ENCODE measurements around the gene TRIM17.

TRIM17 gene

GRCh38 chr1:228416217-228416933, at the start of gene TRIM17:
Gene TRIM17, minus strand, starts transcription at chr1:228416861. Its CDS starts 1,789 bp downstream, at chr1:228415072.
- DNase-seq (ENCODE audit: low read depth in 2 of 2), result no peak

- no peak for DNase-seq (ENCODE audit: low read depth in 2 of 2)
Measured at GRCh38 chr1:228465571-228466146, 49.0 kb upstream of the TRIM17 start.

- DNase-seq (ENCODE audit: low read depth in 2 of 2), result no peak
Measured at GRCh38 chr1:228465141-228465540, 48.5 kb upstream of the TRIM17 start.

GRCh38 chr1:228464487-228464983, 47.9 kb upstream of the TRIM17 start:
- DNase-seq (ENCODE audit: low read depth in 2 of 2), result peak; percentile 65 to 78

GRCh38 chr1:228463559-228464455, 47.1 kb upstream of the TRIM17 start:
- no peak for DNase-seq (ENCODE audit: low read depth in 2 of 2)

- DNase-seq (ENCODE audit: low read depth in 2 of 2), result no peak
Measured at GRCh38 chr1:228463009-228463558, 46.4 kb upstream of the TRIM17 start.

- no peak for DNase-seq (ENCODE audit: low read depth in 2 of 2)
Measured at GRCh38 chr1:228462560-228462959, 45.9 kb upstream of the TRIM17 start.

GRCh38 chr1:228460821-228461220, 44.2 kb upstream of the TRIM17 start:
- DNase-seq (ENCODE audit: low read depth in 2 of 2), result no peak

GRCh38 chr1:228459091-228459993, 42.7 kb upstream of the TRIM17 start:
- no peak for DNase-seq (ENCODE audit: low read depth in 2 of 2)

GRCh38 chr1:228457396-228458176, 40.9 kb upstream of the TRIM17 start:
- DNase-seq (ENCODE audit: low read depth in 2 of 2), result peak; percentile 65 to 73

- DNase-seq (ENCODE audit: low read depth in 2 of 2), result no peak
Measured at GRCh38 chr1:228457017-228457395, 40.3 kb upstream of the TRIM17 start.

GRCh38 chr1:228456252-228457016, 39.8 kb upstream of the TRIM17 start:
- DNase-seq (ENCODE audit: low read depth in 2 of 2), result no peak

GRCh38 chr1:228455715-228456114, 39.1 kb upstream of the TRIM17 start:
- no peak for DNase-seq (ENCODE audit: low read depth in 2 of 2)

GRCh38 chr1:228454238-228454637, 37.6 kb upstream of the TRIM17 start:
- DNase-seq (ENCODE audit: low read depth in 2 of 2), result no peak

GRCh38 chr1:228453614-228454013, 37.0 kb upstream of the TRIM17 start:
- no peak for DNase-seq (ENCODE audit: low read depth in 2 of 2)

- no peak for DNase-seq (ENCODE audit: low read depth in 2 of 2)
Measured at GRCh38 chr1:228453022-228453560, 36.4 kb upstream of the TRIM17 start.

- no peak for DNase-seq (ENCODE audit: low read depth in 2 of 2)
Measured at GRCh38 chr1:228452194-228453021, 35.7 kb upstream of the TRIM17 start.

GRCh38 chr1:228450200-228450599, 33.5 kb upstream of the TRIM17 start:
- no peak for DNase-seq (ENCODE audit: low read depth in 2 of 2)

Data from stimulated activated CD8-positive, alpha-beta memory T cell treated with anti-CD3 and anti-CD28 coated beads, Interleukin-15, amount 100 ng/mL, for 4 hours (primary cell).